Measurements from ENCODE around the gene ASB7. TPM values are rescaled to one million over a fixed set of nuclear protein-coding genes. Genes with fewer than 3 reads are reported as not detected.

The ASB7 gene
- total RNA-seq, 2 donors from 2014 or later, result 16.2 to 17.8 TPM

GRCh38 chr15:100663086-100663914, 60.9 kb downstream of the ASB7 start:
- DNase-seq, result no peak
- Histone ChIP-seq H3K4me1 (no peaks in the 10 kb centered on the region), H3K9ac (ENCODE audit: low read depth in 2 of 2, low read length in 2 of 2) (no peak overlapping the region), H3K27ac (no peak overlapping the region), H3K36me3 (no peaks in the 10 kb centered on the region), H3K27me3 (no peaks in the 10 kb centered on the region), H3K4me3 (no peak overlapping the region), H3K9me3 (no peaks in the 10 kb centered on the region)
- intact Hi-C loops (cut with DNase I), result no loop called here
- no peak for TF ChIP-seq CTCF (IDR thresholded peaks at IDR 0.05)

- TF ChIP-seq CTCF (IDR thresholded peaks at IDR 0.05), result no peak
- Histone ChIP-seq H3K4me3 (no peak overlapping the region), H3K36me3 (no peaks in the 10 kb centered on the region), H3K9ac (ENCODE audit: low read depth in 2 of 2, low read length in 2 of 2) (no peak overlapping the region), H3K27me3 (no peaks in the 10 kb centered on the region), H3K27ac (no peak overlapping the region), H3K4me1 (no peaks in the 10 kb centered on the region), H3K9me3 (no peaks in the 10 kb centered on the region)
- no peak for DNase-seq
- intact Hi-C loops (cut with DNase I), result no loop called here
These were observed 61.5 kb downstream of the ASB7 start for GRCh38 chr15:100663915-100664281.

- DNase-seq, result no peak
- Histone ChIP-seq H3K9me3 (no peaks in the 10 kb centered on the region), H3K27me3 (no peaks in the 10 kb centered on the region), H3K36me3 (no peaks in the 10 kb centered on the region), H3K27ac (no peak overlapping the region), H3K4me1 (no peaks in the 10 kb centered on the region), H3K4me3 (no peak overlapping the region), H3K9ac (ENCODE audit: low read depth in 2 of 2, low read length in 2 of 2) (no peak overlapping the region)
- intact Hi-C loops (cut with DNase I), result no loop called here
- no peak for TF ChIP-seq CTCF (IDR thresholded peaks at IDR 0.05)
These were observed 63.2 kb downstream of the ASB7 start for GRCh38 chr15:100665570-100665969.

- intact Hi-C loops (cut with DNase I), result no loop called here
- TF ChIP-seq CTCF (IDR thresholded peaks at IDR 0.05), result no peak
- Histone ChIP-seq H3K9ac (ENCODE audit: low read depth in 2 of 2, low read length in 2 of 2) (no peak overlapping the region), H3K36me3 (no peaks in the 10 kb centered on the region), H3K27ac (no peak overlapping the region), H3K4me3 (no peak overlapping the region), H3K4me1 (no peaks in the 10 kb centered on the region), H3K27me3 (no peaks in the 10 kb centered on the region), H3K9me3 (no peaks in the 10 kb centered on the region)
- no peak for DNase-seq
These were observed 65.3 kb downstream of the ASB7 start for GRCh38 chr15:100667405-100668347.

- DNase-seq, result no peak
- H3K36me3 ChIP-seq, result no peaks in the 10 kb centered on the region
- no peak overlapping the region for H3K4me3 ChIP-seq
- TF ChIP-seq CTCF (IDR thresholded peaks at IDR 0.05), result no peak
- intact Hi-C loops (cut with DNase I), result no loop called here
- no peaks in the 10 kb centered on the region for H3K4me1 ChIP-seq
- H3K9me3 ChIP-seq, result no peaks in the 10 kb centered on the region
- H3K27me3 ChIP-seq, result no peaks in the 10 kb centered on the region
- H3K9ac ChIP-seq (ENCODE audit: low read depth in 2 of 2, low read length in 2 of 2), result no peak overlapping the region
- H3K27ac ChIP-seq, result no peak overlapping the region
These were observed 66.0 kb downstream of the ASB7 start for GRCh38 chr15:100668348-100668745.

Measured in colonic mucosa (tissue), 4 donors.